ENCODE data around the gene CPSF4. TPM values are rescaled to one million over a fixed set of nuclear protein-coding genes. Genes with fewer than 3 reads are reported as not detected.

The CPSF4 gene
- total and polyA plus RNA-seq, 7 experiments from 2014 or later, result 22.4 to 69.4 (median 42.9) TPM

- H3K4me3 ChIP-seq (ENCODE audit: low read length), result peak overlapping the region; percentile 99
- H3K36me3 Mint-ChIP-seq, result peaks cover 19 to 63% (median 34%) of the 10 kb centered on the region in 5 donors
- H3K27me3 Mint-ChIP-seq, result no peaks in the 10 kb centered on the region
- peaks cover 20 to 50% (median 21%) of the 10 kb centered on the region in 3 experiments for H3K36me3 ChIP-seq (ENCODE audit: control insufficient read depth in 2 of 3, insufficient read depth in 3 of 3, low read length in 3 of 3)
- peak overlapping the region in 8 of 9 donors; percentile 69 to 99 (median 87) for H3K27ac Mint-ChIP-seq
- POLR2A ChIA-PET, result interaction anchor here (0.8 to 2.4 kb wide), 5 partner anchors 8 to 152 kb away, joined by 3 to 12 read pairs (median 4); partner anchors contain the start of genes FAM200A and ZNF655
- peaks cover 14 to 41% (median 35%) of the 10 kb centered on the region in 7 donors for H3K4me1 Mint-ChIP-seq
- peak overlapping the region; percentile 98 for H3K27ac ChIP-seq (ENCODE audit: low read depth, low read length)
- CTCF ChIA-PET, result no interaction called here
- intact Hi-C loops (cut with micrococcal nuclease), result no loop called here
- DNase-seq (no peak), ATAC-seq (no peak)
- H3K4me1 ChIP-seq (ENCODE audit: control insufficient read depth in 2 of 2, insufficient read depth in 2 of 2, low read length in 2 of 2), result peaks cover 19 to 23% of the 10 kb centered on the region in 2 donors
- peak overlapping the region; percentile 95 to 100 (median 98) for H3K4me3 Mint-ChIP-seq
- peaks cover 0 to 21% (median 16%) of the 10 kb centered on the region in 11 donors for H3K9me3 Mint-ChIP-seq
- peaks cover 6 to 17% (median 13%) of the 10 kb centered on the region in 3 experiments for H3K9me3 ChIP-seq (ENCODE audit: control insufficient read depth in 2 of 3, low read length in 3 of 3)
- H3K27me3 ChIP-seq (ENCODE audit: control insufficient read depth in 2 of 2, insufficient read depth in 2 of 2, low read length in 2 of 2), result no peaks in the 10 kb centered on the region
Measured at GRCh38 chr7:99497766-99498545, 59.2 kb downstream of the CPSF4 start.

DNA sequence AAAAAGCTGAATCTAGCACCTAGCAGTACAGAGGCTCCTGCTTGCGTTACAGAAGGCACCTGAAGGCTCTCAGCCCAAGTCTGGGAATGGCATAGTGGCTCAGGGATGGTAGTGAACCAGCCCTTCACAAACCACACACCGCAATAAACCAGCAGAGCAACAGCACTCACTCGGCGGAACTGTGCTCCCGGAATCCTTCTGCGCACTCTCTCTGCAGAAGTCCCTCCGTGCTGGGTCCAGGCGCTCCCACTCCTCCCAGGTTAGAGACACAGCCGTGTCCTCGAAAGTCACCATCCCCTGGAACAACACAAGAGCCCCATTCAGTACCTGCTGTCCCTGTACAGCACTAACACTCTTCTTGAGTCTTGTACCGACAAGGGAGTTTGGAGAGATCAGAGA lies 59.8 kb downstream of the CPSF4 start:
- Mint-ChIP-seq H3K27me3 (no peaks in the 10 kb centered on the region), H3K4me1 (peaks cover 14 to 41% (median 35%) of the 10 kb centered on the region in 7 donors), H3K27ac (peak overlapping the region; percentile 86 to 100 (median 98)), H3K9me3 (peaks cover 0 to 17% (median 10%) of the 10 kb centered on the region in 11 donors), H3K36me3 (peaks cover 16 to 57% (median 28%) of the 10 kb centered on the region in 5 donors), H3K4me3 (peak overlapping the region; percentile 95 to 100 (median 98))
- peaks cover 4 to 13% (median 9%) of the 10 kb centered on the region in 3 experiments for H3K9me3 ChIP-seq (ENCODE audit: control insufficient read depth in 2 of 3, low read length in 3 of 3)
- DNase-seq (no peak), ATAC-seq (no peak)
- CTCF ChIA-PET, result no interaction called here
- peaks cover 18 to 44% (median 18%) of the 10 kb centered on the region in 3 experiments for H3K36me3 ChIP-seq (ENCODE audit: control insufficient read depth in 2 of 3, insufficient read depth in 3 of 3, low read length in 3 of 3)
- H3K27me3 ChIP-seq (ENCODE audit: control insufficient read depth in 2 of 2, insufficient read depth in 2 of 2, low read length in 2 of 2), result no peaks in the 10 kb centered on the region
- H3K27ac ChIP-seq (ENCODE audit: low read depth, low read length), result peak overlapping the region; percentile 98
- H3K4me3 ChIP-seq (ENCODE audit: low read length), result peak overlapping the region; percentile 99
- intact Hi-C loops (cut with micrococcal nuclease), result no loop called here
- POLR2A ChIA-PET, result interaction anchor here (0.7 to 2.5 kb wide), 7 partner anchors 25 to 152 kb away, joined by 3 to 33 read pairs (median 4); partner anchors contain the start of genes FAM200A and ZNF655
- peaks cover 19 to 23% of the 10 kb centered on the region in 2 donors for H3K4me1 ChIP-seq (ENCODE audit: control insufficient read depth in 2 of 2, insufficient read depth in 2 of 2, low read length in 2 of 2)

- DNase-seq (peak in 7 of 9 donors; percentile 34 to 63 (median 49)), ATAC-seq (peak; percentile 66)
- peak overlapping the region; percentile 98 for H3K27ac ChIP-seq (ENCODE audit: low read depth, low read length)
- Mint-ChIP-seq H3K27me3 (no peaks in the 10 kb centered on the region), H3K4me3 (peak overlapping the region; percentile 95 to 100 (median 98)), H3K27ac (peak overlapping the region; percentile 95 to 100 (median 99)), H3K36me3 (peaks cover 8 to 49% (median 20%) of the 10 kb centered on the region in 5 donors), H3K4me1 (peaks cover 14 to 41% (median 35%) of the 10 kb centered on the region in 7 donors), H3K9me3 (peaks cover 0 to 9% (median 2%) of the 10 kb centered on the region in 11 donors)
- peak overlapping the region; percentile 99 for H3K4me3 ChIP-seq (ENCODE audit: low read length)
- peaks cover 19 to 27% of the 10 kb centered on the region in 2 donors for H3K4me1 ChIP-seq (ENCODE audit: control insufficient read depth in 2 of 2, insufficient read depth in 2 of 2, low read length in 2 of 2)
- POLR2A ChIA-PET, result interaction anchor here (0.6 to 2.7 kb wide), 19 partner anchors 8 to 134 kb away, joined by 3 to 33 read pairs (median 5); partner anchors contain the start of genes ATP5MF, BUD31, FAM200A and PDAP1
- intact Hi-C loops (cut with micrococcal nuclease), result no loop called here
- H3K27me3 ChIP-seq (ENCODE audit: control insufficient read depth in 2 of 2, insufficient read depth in 2 of 2, low read length in 2 of 2), result no peaks in the 10 kb centered on the region
- H3K36me3 ChIP-seq (ENCODE audit: control insufficient read depth in 2 of 3, insufficient read depth in 3 of 3, low read length in 3 of 3), result peaks cover 10 to 36% (median 10%) of the 10 kb centered on the region in 3 experiments
- CTCF ChIA-PET, result no interaction called here
- peaks cover 0 to 5% (median 1%) of the 10 kb centered on the region in 3 experiments for H3K9me3 ChIP-seq (ENCODE audit: control insufficient read depth in 2 of 3, low read length in 3 of 3)
Measured at GRCh38 chr7:99499371-99499720, 60.6 kb downstream of the CPSF4 start.

DNA sequence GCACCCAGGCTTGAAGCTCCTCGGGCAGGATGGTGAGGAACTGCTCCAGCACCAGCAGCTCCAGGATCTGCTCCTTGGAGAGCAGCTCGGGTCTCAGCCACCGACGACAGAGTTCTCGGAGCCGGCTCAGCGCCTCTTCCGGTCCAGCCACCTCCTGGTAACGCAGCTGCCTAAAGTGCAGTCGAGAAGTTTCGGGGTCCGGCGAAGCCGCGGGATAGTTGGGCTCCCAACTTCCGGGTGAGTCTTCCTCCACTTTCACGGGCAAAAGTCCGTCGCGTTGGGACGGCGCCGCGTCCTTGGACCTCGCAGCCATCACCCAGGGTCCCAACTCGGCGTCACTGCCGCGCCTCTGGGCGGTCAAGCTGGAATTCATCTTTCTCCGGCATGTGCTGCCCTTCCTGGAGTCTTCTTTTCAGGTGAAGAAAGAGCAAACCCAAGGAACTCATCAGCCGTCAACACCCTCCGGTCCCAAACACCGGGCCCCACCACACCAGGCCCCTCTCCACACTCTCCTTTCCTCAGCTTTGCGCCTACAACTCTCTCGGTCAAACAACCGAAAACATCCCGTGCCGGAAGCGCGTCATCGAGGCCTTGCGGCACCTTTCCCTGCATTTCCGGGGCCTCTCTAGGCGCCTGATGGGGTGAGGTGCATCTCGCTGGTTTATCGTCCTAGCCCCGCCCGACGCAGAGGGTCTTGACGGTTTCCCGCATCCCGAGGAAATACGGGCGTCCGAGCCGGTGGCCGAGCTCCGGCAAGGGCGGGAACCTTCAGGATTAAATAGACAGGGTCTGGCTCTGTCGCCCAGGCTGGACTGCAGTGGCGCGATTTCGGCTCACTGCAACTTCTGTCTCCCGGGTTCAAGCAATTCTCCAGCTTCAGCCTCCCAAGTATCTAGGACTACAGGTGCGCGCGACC lies 61.2 kb downstream of the CPSF4 start, which contains the start of gene ZNF394:
Gene ZNF394, minus strand, starts transcription at position 561 of the 916 bp plus-strand sequence. Its CDS starts 188 bp downstream, at position 373.
- peak within 1 kb of the TSS; percentile 95 to 100 (median 98) for H3K4me3 Mint-ChIP-seq
- Histone ChIP-seq H3K36me3 (ENCODE audit: control insufficient read depth in 2 of 3, insufficient read depth in 3 of 3, low read length in 3 of 3) (peaks cover 8 to 31% (median 8%) of the 10 kb centered on the region in 3 experiments), H3K9me3 (ENCODE audit: control insufficient read depth in 2 of 3, low read length in 3 of 3) (no peaks in the 10 kb centered on the region), H3K27me3 (ENCODE audit: control insufficient read depth in 2 of 2, insufficient read depth in 2 of 2, low read length in 2 of 2) (no peaks in the 10 kb centered on the region), H3K4me3 (ENCODE audit: low read length) (peak within 1 kb of the TSS; percentile 99), H3K27ac (ENCODE audit: low read depth, low read length) (peak within 1 kb of the TSS; percentile 98), H3K4me1 (ENCODE audit: control insufficient read depth in 2 of 2, insufficient read depth in 2 of 2, low read length in 2 of 2) (peaks cover 19 to 27% of the 10 kb centered on the region in 2 donors)
- H3K4me1 Mint-ChIP-seq, result peaks cover 14 to 41% (median 35%) of the 10 kb centered on the region in 7 donors
- H3K27me3 Mint-ChIP-seq, result no peaks in the 10 kb centered on the region
- H3K27ac Mint-ChIP-seq, result peak within 1 kb of the TSS; percentile 95 to 100 (median 99)
- ChIA-PET POLR2A (interaction anchor here (0.6 to 2.7 kb wide), 23 partner anchors 9 to 1250 kb away, joined by 3 to 33 read pairs (median 4); partner anchors contain the start of genes ATP5MF, BUD31, FAM200A and PDAP1), CTCF (interaction anchor here (0.7 to 1.1 kb wide), 3 partner anchors 135 to 718 kb away, joined by 3 read pairs; partner anchors contain the start of gene LAMTOR4)
- ATAC-seq (peak; percentile 58), DNase-seq (peak; percentile 75 to 91 (median 88))
- H3K9me3 Mint-ChIP-seq, result peaks cover 0 to 7% (median 1%) of the 10 kb centered on the region in 11 donors
- intact Hi-C loops (cut with micrococcal nuclease), result loop anchor here (1.0 to 10.0 kb wide), 14 partner anchors 28 to 623 kb away; partner anchors contain the start of genes BUD31 (in 2 of the 2), FAM200A (in 2 of the 2), PDAP1 (in 2 of the 2) and SMURF1 (in 2 of the 2)
- peaks cover 6 to 44% (median 18%) of the 10 kb centered on the region in 5 donors for H3K36me3 Mint-ChIP-seq

DNA sequence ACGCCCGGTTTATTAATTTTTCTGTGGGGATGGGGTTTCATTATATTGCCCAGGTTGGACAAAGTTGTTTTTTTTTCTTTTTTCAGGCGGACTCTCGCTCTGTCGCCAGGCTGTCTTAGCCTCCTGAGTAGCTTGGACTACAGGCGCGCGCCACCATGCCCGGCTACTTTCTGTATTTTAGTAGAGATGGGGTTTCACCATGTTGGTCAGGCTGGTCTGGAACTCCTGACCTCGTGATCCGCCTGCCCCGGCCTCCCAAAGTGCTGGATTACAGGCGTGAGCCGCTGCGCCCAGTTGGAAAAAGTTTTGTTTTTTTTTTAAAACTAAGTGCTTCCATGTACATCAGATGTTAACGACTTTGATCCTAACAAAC lies 61.9 kb downstream of the CPSF4 start:
- no peaks in the 10 kb centered on the region for H3K27me3 Mint-ChIP-seq
- POLR2A ChIA-PET, result interaction anchor here (0.6 to 2.7 kb wide), 16 partner anchors 11 to 1250 kb away, joined by 3 to 33 read pairs (median 4); partner anchors contain the start of genes ATP5MF, BUD31, PDAP1 and ZNF655
- H3K4me1 Mint-ChIP-seq, result peaks cover 16 to 46% (median 39%) of the 10 kb centered on the region in 7 donors
- Histone ChIP-seq H3K27me3 (ENCODE audit: control insufficient read depth in 2 of 2, insufficient read depth in 2 of 2, low read length in 2 of 2) (no peaks in the 10 kb centered on the region), H3K4me3 (ENCODE audit: low read length) (peak overlapping the region; percentile 99), H3K27ac (ENCODE audit: low read depth, low read length) (peak overlapping the region; percentile 98), H3K36me3 (ENCODE audit: control insufficient read depth in 2 of 3, insufficient read depth in 3 of 3, low read length in 3 of 3) (peaks cover 2 to 29% (median 8%) of the 10 kb centered on the region in 3 experiments), H3K9me3 (ENCODE audit: control insufficient read depth in 2 of 3, low read length in 3 of 3) (no peaks in the 10 kb centered on the region), H3K4me1 (ENCODE audit: control insufficient read depth in 2 of 2, insufficient read depth in 2 of 2, low read length in 2 of 2) (peaks cover 24 to 31% of the 10 kb centered on the region in 2 donors)
- peaks cover 0 to 7% (median 0%) of the 10 kb centered on the region in 11 donors for H3K9me3 Mint-ChIP-seq
- H3K36me3 Mint-ChIP-seq, result peaks cover 6 to 37% (median 18%) of the 10 kb centered on the region in 5 donors
- intact Hi-C loops (cut with micrococcal nuclease), result loop anchor here (1.0 to 10.0 kb wide), 14 partner anchors 28 to 623 kb away; partner anchors contain the start of genes BUD31 (in 2 of the 2), FAM200A (in 2 of the 2), PDAP1 (in 2 of the 2) and SMURF1 (in 2 of the 2)
- DNase-seq (no peak), ATAC-seq (no peak)
- H3K4me3 Mint-ChIP-seq, result peak overlapping the region; percentile 95 to 100 (median 98)
- peak overlapping the region; percentile 95 to 100 (median 99) for H3K27ac Mint-ChIP-seq
- CTCF ChIA-PET, result interaction anchor here (0.7 to 1.1 kb wide), 3 partner anchors 136 to 717 kb away, joined by 3 read pairs; partner anchors contain the start of gene LAMTOR4

Measured in naive thymus-derived CD4-positive, alpha-beta T cell (primary cell).